GM18907 (cell line): ENCODE results near the gene SLC49A3.
A peak's percentile ranks its signal among the peaks of the same experiment; 100 is the strongest.
"Not testable (repeated sequence)": the region's sequence is repeated elsewhere in the genome, so short reads cannot be mapped to it uniquely, and the experiment has no call there.

Experiments
- ATAC-seq: cut with Tn5 transposase; IDR thresholded peaks from one replicate; pipeline ENCODE4 v1.9.1; 2021; ENCODE audit warnings: mild to moderate bottlenecking, moderate library complexity; ENCODE audit not compliant: unreplicated experiment

The SLC49A3 gene

GRCh38 chr4:722169-722725, 33.3 kb upstream of the SLC49A3 start:
- ATAC-seq = no peak

DNA sequence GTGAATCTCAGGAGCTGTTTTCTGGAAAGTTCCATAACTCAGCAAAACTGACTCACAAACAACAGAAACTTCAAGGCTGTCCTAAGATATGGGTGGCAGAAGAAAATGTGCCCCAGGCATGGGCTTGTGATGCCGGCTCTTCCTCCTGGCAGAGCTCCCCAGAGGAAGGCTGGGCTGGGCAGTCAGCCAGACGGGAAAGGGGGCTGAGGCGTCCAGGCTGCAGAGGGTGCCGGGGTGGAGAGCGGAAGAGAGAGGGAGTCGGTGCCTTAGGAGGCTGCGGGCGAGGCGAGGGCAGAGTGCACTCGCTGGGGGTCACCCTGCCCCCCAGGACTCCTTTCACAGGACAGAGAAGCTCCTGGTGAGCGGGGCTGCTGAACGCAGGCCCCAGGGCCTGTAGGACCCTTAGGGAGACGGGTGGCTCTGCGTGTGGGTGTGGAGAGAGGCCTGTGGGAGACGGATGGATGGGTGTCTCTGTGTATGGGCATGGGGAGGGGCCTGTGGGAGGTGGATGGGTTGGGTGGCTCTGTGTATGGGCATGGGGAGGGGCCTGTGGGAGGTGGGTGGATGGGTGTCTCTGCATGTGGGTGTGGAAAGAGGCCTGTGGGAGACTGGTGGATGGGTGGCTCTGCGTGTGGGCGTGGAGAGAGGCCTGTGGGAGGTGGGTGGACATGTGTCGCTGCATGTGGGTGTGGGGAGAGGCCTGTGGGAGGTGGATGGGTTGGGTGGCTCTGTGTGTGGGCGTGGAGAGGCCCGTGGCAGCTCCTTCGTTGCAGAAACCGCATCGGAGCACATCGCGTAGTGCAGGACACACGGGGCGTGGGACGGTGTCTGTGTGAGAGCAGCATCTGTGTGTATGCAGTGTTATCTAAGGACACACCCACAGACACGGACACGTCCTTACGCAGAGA, 32.6 kb upstream of the SLC49A3 start:
- ATAC-seq = no peak

DNA sequence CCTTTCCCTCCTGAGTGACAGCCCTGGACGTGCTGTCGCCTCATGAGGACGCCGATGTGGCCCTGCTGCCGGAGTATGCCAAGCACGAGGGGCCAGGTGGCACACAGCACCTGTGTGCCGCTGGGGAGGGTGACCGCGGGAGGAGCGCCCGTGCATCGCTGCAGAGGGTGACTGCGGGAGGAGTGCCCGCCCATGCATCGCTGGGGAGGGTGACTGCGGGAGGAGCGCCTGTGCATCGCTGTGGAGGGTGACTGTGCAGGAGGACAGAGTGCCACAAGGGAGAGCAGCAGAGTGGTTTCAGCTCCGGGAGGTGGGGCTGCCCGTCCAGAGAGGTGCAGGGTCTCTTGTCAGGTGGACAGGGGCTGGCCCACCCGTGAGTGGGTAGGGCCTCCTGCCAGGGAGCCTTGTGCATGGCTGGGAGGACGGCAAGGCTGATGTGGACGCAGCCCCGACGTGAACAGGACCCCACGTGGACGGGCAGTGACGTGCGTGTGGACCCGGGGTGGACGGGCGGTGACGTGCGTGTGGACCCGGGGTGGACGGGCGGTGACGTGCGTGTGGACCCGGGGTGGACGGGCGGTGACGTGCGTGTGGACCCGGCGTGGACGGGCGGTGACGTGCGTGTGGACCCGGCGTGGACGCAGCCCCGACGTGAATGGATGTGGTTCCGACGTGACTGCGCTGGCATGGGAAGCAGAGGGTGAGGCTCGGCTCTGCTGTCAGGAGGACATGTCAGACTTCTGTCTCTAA, 31.3 kb upstream of the SLC49A3 start:
- no peak for ATAC-seq

GRCh38 chr4:718460-718859, 29.5 kb upstream of the SLC49A3 start:
- no peak for ATAC-seq

DNA sequence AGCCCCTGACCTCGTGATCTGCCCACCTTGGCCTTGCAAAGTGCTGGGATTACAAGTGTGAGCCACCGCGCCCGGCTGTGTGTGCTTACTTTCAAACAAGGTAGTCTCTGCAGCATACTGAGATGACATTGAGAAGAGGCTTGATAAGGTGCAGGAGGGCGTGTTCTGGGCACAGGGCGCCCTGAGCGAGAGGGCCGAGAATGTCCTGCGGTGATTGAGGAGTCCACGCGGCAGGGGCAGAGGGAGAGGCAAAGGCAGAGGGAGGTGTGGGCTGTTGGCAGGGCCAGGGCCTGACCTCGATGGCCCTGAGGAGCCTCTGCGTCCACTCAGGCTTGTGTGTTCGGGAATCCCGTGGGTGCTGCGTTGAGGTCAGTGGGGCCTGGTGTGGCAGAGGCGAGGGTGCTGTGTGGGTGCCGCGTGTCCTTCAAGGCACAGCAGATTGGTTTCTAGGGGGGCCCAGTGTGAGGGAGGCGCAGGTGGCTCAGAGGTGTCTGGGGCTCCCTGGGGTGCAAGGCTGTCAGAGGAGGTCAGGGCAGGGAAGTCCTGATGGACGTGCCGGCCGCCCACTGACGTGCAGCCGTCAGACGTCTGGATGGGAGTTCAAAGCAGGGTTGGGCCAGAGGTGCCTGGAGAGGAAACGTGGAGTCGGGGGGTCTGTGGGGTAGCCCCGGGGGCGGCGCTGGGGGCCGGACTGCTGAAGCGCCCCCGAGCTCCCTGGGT, 28.8 kb upstream of the SLC49A3 start:
- ATAC-seq = no peak

DNA sequence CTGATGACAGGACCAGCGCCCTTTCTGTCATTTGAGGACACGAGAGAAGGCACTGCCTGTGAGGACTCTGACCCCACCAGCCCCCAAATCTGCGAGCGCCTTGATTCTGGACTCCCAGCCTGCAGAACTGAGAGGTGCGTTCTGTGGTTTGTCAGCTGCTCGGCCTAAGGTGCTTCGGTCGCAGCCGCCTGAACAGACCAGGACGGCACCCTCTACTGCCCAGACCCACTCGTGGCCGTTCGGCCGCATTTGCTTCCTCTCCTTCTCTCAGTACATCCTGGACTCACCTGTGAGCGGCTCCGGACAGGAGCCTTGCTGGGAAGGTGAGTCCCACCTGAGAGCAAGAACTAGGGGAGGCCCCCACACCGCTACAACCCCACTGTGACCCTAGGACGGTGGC, 25.1 kb upstream of the SLC49A3 start:
- no peak for ATAC-seq

GRCh38 chr4:712916-713632, 24.1 kb upstream of the SLC49A3 start:
- no peak for ATAC-seq

- ATAC-seq = no peak
These were observed 23.1 kb upstream of the SLC49A3 start for GRCh38 chr4:712093-712492.

DNA sequence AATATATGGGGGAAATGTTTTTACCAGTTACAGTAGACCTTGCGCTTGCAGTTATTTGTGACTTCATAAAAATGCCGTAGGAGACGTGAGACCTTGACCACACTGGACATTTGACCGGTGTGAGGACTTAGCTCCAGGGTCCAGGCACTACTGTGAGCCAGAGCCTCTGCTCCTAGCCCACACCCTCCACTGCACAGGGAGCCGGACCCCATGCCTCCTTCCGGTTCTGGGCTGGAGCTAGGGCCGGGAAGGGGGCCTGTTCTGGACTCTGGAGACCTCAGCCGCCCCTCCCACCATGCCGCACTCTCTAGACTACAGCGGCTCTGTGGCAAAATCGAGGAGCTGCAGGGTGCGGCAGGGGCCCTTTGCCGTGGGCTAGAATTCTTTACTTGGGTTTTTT, 22.0 kb upstream of the SLC49A3 start:
- no peak for ATAC-seq

DNA sequence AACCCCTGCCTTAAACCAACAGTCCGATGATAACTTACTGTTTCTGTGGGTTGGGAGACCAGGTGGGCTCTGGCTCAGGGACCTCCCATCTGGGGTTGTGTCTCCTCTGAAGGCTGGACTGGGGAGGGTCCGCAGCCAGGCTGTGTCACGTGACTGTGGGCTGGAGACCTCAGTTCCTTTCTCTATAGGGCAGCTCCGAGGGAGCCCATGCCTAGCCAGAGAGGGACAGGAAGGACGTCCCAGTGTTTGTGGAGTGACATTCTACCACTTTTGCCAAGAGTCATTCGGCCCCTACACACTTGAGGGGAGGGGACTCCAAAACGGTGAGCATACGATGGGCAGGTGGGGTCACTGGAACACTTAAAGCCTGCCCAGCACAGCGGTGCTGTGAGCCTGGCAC, 21.2 kb upstream of the SLC49A3 start:
- ATAC-seq = no peak

DNA sequence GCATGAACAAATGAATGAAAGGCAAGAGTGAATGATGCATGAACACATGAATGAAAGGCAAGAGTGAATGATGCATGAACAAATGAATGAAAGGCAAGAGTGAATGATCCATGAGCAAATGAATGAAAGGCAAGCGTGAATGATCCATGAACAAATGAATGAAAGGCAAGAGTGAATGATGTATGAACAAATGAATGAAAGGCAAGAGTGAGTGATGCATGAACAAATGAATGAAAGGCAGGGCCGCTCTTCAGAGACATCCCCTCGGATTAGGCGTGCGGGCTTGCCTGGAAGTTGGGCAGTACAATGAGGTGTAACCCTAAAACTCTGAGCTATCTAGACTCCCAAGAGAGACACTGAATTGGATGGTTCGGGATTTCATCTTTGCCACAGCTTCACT, 20.4 kb upstream of the SLC49A3 start:
- no peak for ATAC-seq

DNA sequence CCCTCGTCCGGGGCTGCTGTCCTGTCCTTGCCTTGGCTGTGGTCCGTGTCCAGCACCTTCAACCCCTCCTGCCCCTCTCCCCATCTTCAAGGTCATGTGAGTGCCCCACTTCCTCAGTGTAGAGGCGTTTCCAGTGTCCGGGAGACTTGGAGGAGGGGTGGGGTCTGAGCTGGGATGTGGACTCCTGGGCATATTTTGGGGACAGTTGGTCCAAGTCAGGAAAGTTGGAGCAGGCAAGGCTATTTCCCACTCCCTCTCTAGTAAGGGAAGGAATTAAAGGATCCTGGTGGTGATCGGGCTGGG, 19.6 kb upstream of the SLC49A3 start:
- no peak for ATAC-seq

DNA sequence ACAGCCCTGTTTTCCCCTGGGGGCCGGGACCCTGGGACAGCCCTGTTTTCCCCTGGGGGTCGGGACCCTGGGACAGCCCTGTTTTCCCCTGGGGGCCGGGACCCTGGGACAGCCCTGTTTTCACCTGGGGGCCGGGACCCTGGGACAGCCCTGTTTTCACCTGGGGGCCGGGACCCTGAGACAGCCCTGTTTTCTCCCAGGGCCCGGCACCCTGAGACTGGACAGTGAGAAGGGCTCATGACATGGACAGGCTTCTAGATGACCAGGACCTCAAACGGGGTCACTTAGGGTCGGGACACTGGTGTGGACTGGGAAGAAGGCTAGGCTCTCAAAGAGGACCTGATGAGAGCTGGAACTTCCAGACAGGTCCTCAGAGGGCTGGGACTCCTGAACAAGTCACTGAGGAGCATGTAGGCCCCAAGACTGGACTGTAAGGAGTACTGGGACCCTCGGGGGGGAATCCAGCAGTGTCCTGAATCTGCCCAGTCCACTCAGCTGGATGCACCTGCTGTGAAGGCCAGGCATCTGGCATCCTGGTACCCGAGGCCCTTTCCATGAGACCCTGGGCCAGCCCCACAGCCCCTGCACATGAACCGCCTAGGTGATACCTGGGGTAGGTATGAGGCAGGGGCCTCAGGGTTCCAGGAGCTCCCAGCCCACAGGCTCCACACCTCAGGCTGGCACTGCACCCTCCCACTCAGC, 19.1 kb upstream of the SLC49A3 start:
- ATAC-seq = no peak

DNA sequence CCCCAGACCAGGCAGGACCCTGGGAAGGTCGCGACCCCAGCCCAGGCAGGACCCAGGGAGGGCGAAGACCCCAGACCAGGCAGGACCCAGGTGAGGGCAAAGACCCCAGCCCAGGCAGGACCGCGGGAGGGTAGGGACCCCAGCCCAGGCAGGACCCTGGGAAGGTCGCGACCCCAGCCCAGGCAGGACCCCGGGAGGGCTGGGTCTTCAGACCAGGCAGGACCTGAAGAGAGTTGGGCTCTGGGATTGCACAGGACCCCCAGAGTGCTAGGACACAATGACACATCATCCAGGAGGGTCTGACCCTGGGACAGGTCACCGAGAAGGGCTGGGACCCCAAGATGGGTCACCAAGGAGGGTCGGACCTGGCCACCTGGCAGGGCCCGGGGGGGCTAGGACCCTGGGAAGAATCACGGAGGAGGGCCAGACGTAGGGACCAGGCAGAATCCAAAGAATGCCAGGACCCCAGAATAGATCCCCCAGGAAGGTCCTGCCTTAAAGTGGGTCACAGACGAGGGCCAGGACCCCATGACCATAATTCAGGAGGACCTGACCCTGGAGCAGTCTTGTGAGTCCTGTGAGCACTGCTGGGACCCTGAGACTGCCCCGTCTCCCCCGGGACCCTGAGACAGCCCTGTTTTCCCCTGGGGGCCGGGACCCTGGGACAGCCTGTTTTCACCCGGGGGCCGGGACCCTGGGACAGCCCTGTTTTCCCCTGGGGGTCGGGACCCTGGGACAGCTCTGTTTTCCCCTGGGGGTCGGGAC, 18.1 kb upstream of the SLC49A3 start:
- ATAC-seq = no peak

GRCh38 chr4:706083-706633, 17.2 kb upstream of the SLC49A3 start:
- ATAC-seq = not testable (repeated sequence)

DNA sequence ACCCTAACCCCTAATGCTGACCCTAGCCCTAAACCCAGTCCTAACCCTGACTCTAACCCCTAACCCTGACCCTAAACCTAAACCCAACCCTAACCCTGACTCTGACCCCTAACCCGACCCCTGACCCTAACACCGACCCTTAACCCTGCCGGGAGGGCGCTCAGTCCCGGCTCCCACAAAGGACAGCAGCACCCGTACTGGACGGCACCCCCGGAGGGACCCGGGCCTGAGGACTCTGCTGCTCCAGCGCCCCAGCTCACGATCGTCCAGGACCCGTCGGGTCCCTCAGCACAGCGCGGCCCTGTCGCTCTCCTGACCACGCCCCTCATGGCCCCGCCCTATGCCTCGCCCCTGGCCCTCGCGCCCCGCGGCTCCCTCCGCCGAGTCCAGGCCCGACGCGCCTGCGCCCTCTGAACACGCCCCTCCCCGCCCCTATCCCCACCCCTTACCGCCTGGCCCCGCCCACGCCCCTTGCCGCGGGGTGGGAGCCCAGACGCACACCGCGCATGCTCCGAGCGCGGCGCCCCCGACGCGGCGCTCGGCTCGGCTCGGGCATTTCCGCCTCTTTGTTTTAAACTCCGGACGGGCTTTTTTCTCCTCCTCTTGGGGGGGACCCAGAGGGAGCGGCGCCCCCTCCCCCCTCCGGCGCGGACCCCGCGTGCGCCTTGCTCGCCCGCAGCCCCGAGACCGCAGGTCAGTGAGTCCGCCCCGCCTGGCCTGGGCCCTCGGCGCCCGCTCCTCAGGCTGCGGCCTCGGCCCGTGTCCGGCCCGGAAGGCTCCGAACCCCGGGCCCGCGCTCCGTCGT, 16.5 kb upstream of the SLC49A3 start, which contains the start of gene PCGF3:
TSS of gene PCGF3 (plus strand) at position 555 of the 805 bp plus-strand sequence. CDS start 27,849 bp downstream, outside the sequence.
- ATAC-seq = peak; percentile 90

DNA sequence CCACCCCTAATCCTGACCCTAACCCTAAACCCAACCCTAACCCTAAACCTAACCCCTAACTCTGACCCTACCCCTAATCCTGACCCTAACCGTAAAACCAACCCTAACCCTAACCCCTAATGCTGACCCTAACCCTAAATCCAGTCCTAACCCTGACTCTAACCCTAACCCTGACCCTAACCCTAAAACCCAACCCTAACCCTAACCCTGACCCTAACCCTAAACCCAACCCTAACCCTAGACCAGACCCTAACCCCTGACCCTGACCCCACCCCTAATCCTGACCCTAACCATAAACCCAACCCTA, 16.0 kb upstream of the SLC49A3 start:
- ATAC-seq = no peak

DNA sequence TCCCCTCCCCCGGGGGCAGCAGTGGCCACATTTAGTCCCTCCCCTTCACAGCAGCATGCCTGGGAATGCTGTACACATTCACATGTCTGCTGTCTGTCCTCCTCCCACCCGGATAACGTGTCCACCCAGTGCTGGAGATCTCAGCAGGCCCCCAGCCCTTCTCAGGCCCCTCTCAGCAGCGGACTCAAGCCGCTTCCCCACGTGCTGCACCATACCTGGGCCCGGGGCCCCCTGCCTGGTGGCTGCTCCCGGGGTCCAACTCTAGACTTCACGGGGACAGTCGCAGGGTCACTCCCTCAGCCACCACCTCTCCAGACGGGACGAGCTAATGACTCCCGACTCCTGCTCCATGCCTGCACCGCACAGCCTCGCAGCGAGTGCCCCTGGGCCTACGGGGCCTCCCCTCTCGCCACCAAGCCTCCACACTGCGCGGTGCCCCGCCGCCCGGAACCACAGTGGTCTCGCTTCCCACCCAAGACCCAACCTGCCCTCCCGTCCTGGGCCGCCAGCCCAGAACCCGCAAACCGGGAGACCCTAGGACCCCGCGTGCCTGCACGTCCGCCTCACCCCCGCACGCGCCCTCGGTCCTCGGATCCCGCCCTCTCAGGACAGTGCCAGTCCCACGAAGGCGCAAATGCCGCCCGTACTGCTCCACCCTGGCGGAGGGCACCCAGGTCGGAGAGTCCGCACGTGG, 15.4 kb upstream of the SLC49A3 start:
- no peak for ATAC-seq
